Central memory CD8-positive, alpha-beta T cell (primary cell): ENCODE results near the gene P3R3URF.

Experiments
- ATAC-seq: fragments of 150-1000 bp; cut with Tn5 transposase; replicated peaks from 2 replicates; pipeline ENCODE4 v1.10.0; 2022; ENCODE audit warnings: mild to moderate bottlenecking, moderate FRiP score, moderate number of reproducible peaks; ENCODE audit not compliant: poor library complexity, severe bottlenecking; ENCODE audit errors: extremely low read depth
- DNase-seq, 2 donors: peaks; one replicate each; pipeline ENCODE4 v3.0.0; 2021; ENCODE audit warnings: low spot score in 2 of 2
- H3K27ac Mint-ChIP-seq: one replicate; pipeline ENCODE4 v1.8.0; 2022; ENCODE audit warnings: low read depth, mild to moderate bottlenecking, moderate library complexity, mixed read lengths
- H3K27me3 Mint-ChIP-seq: one replicate; pipeline ENCODE4 v1.8.0; 2022; ENCODE audit warnings: mixed read lengths
- H3K36me3 Mint-ChIP-seq: one replicate; pipeline ENCODE4 v1.8.0; 2022; ENCODE audit warnings: mild to moderate bottlenecking, moderate library complexity, mixed read lengths; ENCODE audit not compliant: insufficient read depth
- H3K4me1 Mint-ChIP-seq: one replicate; pipeline ENCODE4 v1.8.0; 2022; ENCODE audit warnings: mixed read lengths
- H3K4me3 Mint-ChIP-seq: one replicate; pipeline ENCODE4 v1.8.0; 2022; ENCODE audit warnings: mild to moderate bottlenecking, moderate library complexity, mixed read lengths
- H3K9me3 Mint-ChIP-seq: one replicate; pipeline ENCODE4 v1.8.0; 2022; ENCODE audit warnings: mixed read lengths

P3R3URF gene

GRCh38 chr1:46205141-46205540 is 28.9 kb upstream of the P3R3URF start:
- H3K27me3 Mint-ChIP-seq, result peaks cover under 1% of the 10 kb centered on the region
- ATAC-seq (no peak), DNase-seq (no peak)
- peaks cover 7% of the 10 kb centered on the region for H3K4me1 Mint-ChIP-seq
- H3K27ac Mint-ChIP-seq, result no peak overlapping the region
- H3K36me3 Mint-ChIP-seq, result no peaks in the 10 kb centered on the region
- no peak overlapping the region for H3K4me3 Mint-ChIP-seq
- H3K9me3 Mint-ChIP-seq, result no peaks in the 10 kb centered on the region

- H3K27ac Mint-ChIP-seq, result no peak overlapping the region
- H3K4me1 Mint-ChIP-seq, result peaks cover 7% of the 10 kb centered on the region
- H3K27me3 Mint-ChIP-seq, result no peaks in the 10 kb centered on the region
- ATAC-seq, result no peak
- no peaks in the 10 kb centered on the region for H3K36me3 Mint-ChIP-seq
- DNase-seq, result no peak
- no peaks in the 10 kb centered on the region for H3K9me3 Mint-ChIP-seq
- H3K4me3 Mint-ChIP-seq, result no peak overlapping the region
Measured at GRCh38 chr1:46204406-46204742, 28.1 kb upstream of the P3R3URF start.

- ATAC-seq (no peak), DNase-seq (no peak)
- Mint-ChIP-seq H3K4me3 (peak overlapping the region; percentile 62), H3K27ac (no peak overlapping the region), H3K36me3 (no peaks in the 10 kb centered on the region), H3K9me3 (no peaks in the 10 kb centered on the region), H3K4me1 (peaks cover 7% of the 10 kb centered on the region), H3K27me3 (no peaks in the 10 kb centered on the region)
Measured at GRCh38 chr1:46203738-46204405, 27.6 kb upstream of the P3R3URF start.

DNA sequence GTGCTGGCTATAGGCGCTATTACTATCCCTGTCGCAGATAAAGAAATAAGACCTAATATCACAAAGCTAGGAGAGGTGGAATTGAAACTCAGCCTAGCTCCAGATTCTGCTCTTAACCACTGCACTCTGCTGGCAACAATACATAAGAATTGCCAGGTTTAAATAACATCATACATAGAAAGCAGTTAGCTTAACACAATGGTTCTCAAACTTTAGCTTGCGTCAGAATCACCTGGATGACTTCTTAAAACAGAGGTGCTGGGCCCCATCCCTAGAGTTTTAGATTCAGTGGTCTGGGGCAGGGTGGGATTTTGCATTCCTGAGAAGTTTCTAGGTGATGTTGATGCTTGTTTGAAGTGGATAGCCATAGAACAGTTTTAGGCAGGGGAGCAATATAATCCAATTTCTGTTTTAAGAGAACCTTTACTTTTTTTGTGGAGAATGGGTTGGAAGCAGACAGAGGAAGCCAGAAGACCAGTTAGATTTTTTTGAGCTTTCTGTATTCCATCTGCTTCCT is 23.0 kb upstream of the P3R3URF start:
- no peak for DNase-seq
- no peak for ATAC-seq
- peak overlapping the region; percentile 79 for H3K4me3 Mint-ChIP-seq
- peaks cover 27% of the 10 kb centered on the region for H3K4me1 Mint-ChIP-seq
- H3K9me3 Mint-ChIP-seq, result no peaks in the 10 kb centered on the region
- H3K27ac Mint-ChIP-seq, result no peak overlapping the region
- no peaks in the 10 kb centered on the region for H3K27me3 Mint-ChIP-seq
- H3K36me3 Mint-ChIP-seq, result peaks cover 3% of the 10 kb centered on the region

- DNase-seq, result peak; percentile 52 to 60
- no peaks in the 10 kb centered on the region for H3K27me3 Mint-ChIP-seq
- H3K36me3 Mint-ChIP-seq, result peaks cover 5% of the 10 kb centered on the region
- H3K4me3 Mint-ChIP-seq, result peak within 1 kb of the TSS; percentile 79
- no peak within 1 kb of the TSS for H3K27ac Mint-ChIP-seq
- peaks cover 27% of the 10 kb centered on the region for H3K4me1 Mint-ChIP-seq
- peak; percentile 93 for ATAC-seq
- H3K9me3 Mint-ChIP-seq, result no peaks in the 10 kb centered on the region
Measured at GRCh38 chr1:46197964-46198811, 21.9 kb upstream of the P3R3URF start, which contains the start of gene POMGNT1. TSS of gene POMGNT1 (minus strand) at chr1:46198434. CDS start at chr1:46197821, 613 bp downstream.

GRCh38 chr1:46197560-46197963 is 21.3 kb upstream of the P3R3URF start:
- peak overlapping the region; percentile 79 for H3K4me3 Mint-ChIP-seq
- H3K36me3 Mint-ChIP-seq, result peaks cover 7% of the 10 kb centered on the region
- DNase-seq (no peak), ATAC-seq (no peak)
- H3K27ac Mint-ChIP-seq, result no peak overlapping the region
- peaks cover 21% of the 10 kb centered on the region for H3K4me1 Mint-ChIP-seq
- no peaks in the 10 kb centered on the region for H3K27me3 Mint-ChIP-seq
- H3K9me3 Mint-ChIP-seq, result no peaks in the 10 kb centered on the region

DNA sequence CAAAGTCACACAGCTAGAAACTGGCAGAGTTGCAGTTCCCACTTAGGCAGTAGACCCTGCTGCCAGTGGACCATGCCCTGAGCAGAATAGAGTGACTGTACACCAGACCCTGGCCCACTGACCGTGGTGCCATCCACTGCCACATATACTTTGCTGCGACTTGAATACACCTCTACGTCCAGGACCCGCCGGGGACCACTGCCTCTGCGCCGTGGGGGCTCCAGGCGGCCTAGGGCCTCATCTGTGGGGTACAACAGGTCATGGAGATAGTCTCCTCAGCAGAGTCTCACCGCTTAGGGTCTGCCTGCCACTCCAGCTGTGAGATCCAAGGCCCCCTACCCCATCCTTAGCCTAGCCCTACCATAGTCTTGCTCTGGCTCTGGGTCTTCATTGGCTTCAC is 20.3 kb upstream of the P3R3URF start:
- Mint-ChIP-seq H3K4me1 (peaks cover 21% of the 10 kb centered on the region), H3K27me3 (no peaks in the 10 kb centered on the region), H3K27ac (no peak overlapping the region), H3K9me3 (no peaks in the 10 kb centered on the region), H3K36me3 (peaks cover 7% of the 10 kb centered on the region), H3K4me3 (peak overlapping the region; percentile 79)
- DNase-seq (no peak), ATAC-seq (no peak)

- DNase-seq (no peak), ATAC-seq (no peak)
- Mint-ChIP-seq H3K9me3 (no peaks in the 10 kb centered on the region), H3K36me3 (peaks cover 12% of the 10 kb centered on the region), H3K4me1 (peaks cover 21% of the 10 kb centered on the region), H3K4me3 (no peak overlapping the region), H3K27me3 (no peaks in the 10 kb centered on the region), H3K27ac (peak overlapping the region; percentile 3)
Measured at GRCh38 chr1:46194641-46195193, 18.4 kb upstream of the P3R3URF start.

DNA sequence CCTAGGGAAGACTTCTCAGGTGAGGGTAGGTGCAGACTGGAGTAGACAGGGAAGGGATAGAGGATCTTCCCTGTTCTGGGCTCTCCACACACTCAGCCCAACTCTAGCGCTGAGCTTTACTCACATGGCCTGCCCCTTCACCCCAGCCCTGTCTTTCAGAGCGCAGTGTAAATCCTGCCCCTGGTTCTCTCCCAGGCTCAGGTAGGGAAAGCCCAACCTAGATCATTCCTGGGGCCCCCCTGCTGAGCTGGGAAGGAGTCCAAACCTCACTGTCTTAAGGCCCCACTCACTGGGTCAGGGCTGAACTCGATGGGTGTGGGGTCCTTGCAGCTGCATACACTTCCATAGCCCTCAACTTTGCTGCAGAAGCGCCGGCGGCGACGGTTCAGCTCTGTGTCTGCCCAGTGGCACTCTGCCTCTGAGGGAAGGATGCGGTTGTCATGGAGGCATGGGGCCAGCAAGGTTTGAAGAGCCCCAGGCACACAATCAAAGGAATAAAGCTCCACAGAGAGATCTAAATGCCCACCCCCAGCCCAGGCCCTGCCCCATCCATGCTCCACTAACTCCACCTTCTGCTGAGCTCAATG is 17.8 kb upstream of the P3R3URF start:
- peaks cover 18% of the 10 kb centered on the region for H3K36me3 Mint-ChIP-seq

GRCh38 chr1:46193285-46193684 is 17.0 kb upstream of the P3R3URF start:
- ATAC-seq, result no peak
- no peak overlapping the region for H3K4me3 Mint-ChIP-seq
- H3K9me3 Mint-ChIP-seq, result no peaks in the 10 kb centered on the region
- peaks cover 17% of the 10 kb centered on the region for H3K36me3 Mint-ChIP-seq
- no peak for DNase-seq
- H3K4me1 Mint-ChIP-seq, result peaks cover 21% of the 10 kb centered on the region
- H3K27me3 Mint-ChIP-seq, result no peaks in the 10 kb centered on the region
- no peak overlapping the region for H3K27ac Mint-ChIP-seq

More for the DNA sequence above, 17.8 kb upstream of the P3R3URF start:
- Mint-ChIP-seq H3K4me1 (peaks cover 21% of the 10 kb centered on the region), H3K27ac (no peak overlapping the region), H3K9me3 (no peaks in the 10 kb centered on the region), H3K4me3 (no peak overlapping the region), H3K27me3 (no peaks in the 10 kb centered on the region)
- DNase-seq (no peak), ATAC-seq (no peak)

DNA sequence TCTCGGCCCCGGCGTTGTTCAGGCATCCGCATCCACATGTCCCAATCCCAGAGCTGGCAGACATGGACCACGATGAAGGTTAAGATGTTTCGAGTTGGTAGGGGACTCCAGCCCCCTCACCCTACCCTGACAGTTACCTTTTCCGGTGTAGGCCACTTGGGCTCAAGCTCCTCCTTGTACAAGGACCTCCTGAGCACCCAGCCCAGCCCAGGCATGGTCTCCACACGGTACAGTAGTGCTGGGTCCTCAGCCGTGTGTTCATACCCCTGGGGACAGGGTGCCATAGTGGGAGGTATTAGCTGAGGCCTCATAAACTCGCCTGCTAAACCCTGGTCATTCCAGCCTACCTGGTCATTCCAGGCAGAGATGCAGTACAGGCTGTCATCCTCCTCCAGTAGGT is 15.9 kb upstream of the P3R3URF start:
- H3K27me3 Mint-ChIP-seq, result no peaks in the 10 kb centered on the region
- DNase-seq (no peak), ATAC-seq (no peak)
- H3K27ac Mint-ChIP-seq, result no peak overlapping the region
- no peaks in the 10 kb centered on the region for H3K9me3 Mint-ChIP-seq
- no peak overlapping the region for H3K4me3 Mint-ChIP-seq
- peaks cover 17% of the 10 kb centered on the region for H3K4me1 Mint-ChIP-seq
- peaks cover 17% of the 10 kb centered on the region for H3K36me3 Mint-ChIP-seq

- peaks cover 17% of the 10 kb centered on the region for H3K36me3 Mint-ChIP-seq
- DNase-seq (no peak), ATAC-seq (no peak)
- no peak overlapping the region for H3K4me3 Mint-ChIP-seq
- H3K27me3 Mint-ChIP-seq, result no peaks in the 10 kb centered on the region
- H3K27ac Mint-ChIP-seq, result no peak overlapping the region
- H3K4me1 Mint-ChIP-seq, result peaks cover 9% of the 10 kb centered on the region
- no peaks in the 10 kb centered on the region for H3K9me3 Mint-ChIP-seq
Measured at GRCh38 chr1:46191033-46191701, 14.9 kb upstream of the P3R3URF start.
